Measurements from ENCODE around the gene LAMA3. TPM values are rescaled to one million over a fixed set of nuclear protein-coding genes. Genes with fewer than 3 reads are reported as not detected.

Gene LAMA3
- total and polyA plus RNA-seq, 2 of the 13 experiments (the other 11 are each of a cell fraction or from before 2014, with no cell fraction given): 0.45 to 2.2 TPM

GRCh38 chr18:23799540-23799939 lies 110.3 kb downstream of the LAMA3 start:
- FAIRE-seq (no peak), DNase-seq (ENCODE audit: low spot score) (no peak), ATAC-seq (no peak)
- H3K9me3 ChIP-seq (ENCODE audit: low read length): no peaks in the 10 kb centered on the region
- H3K27ac ChIP-seq (ENCODE audit: extremely low read length, insufficient read depth, low read length): no peak overlapping the region
- H3K9ac ChIP-seq (ENCODE audit: insufficient read depth, low read depth, low read length): no peak overlapping the region
- ChIA-PET CTCF (ENCODE audit: low intra/inter-chr PET ratio, low total read pairs) (no interaction called here), POLR2A (no interaction called here)
- in situ Hi-C loops (cut with HindIII; ENCODE audit: extremely low pct_ligation_motif_present, low pct_unique_long_range_greater_than_20kb): no loop called here
- TF ChIP-seq ATM (IDR thresholded peaks at IDR 0.05; ENCODE audit: borderline replicate concordance) (no peak), CENPX (CRISPR knock-in tag; IDR thresholded peaks at IDR 0.05) (no peak), TRIM24 (CRISPR knock-in tag; IDR thresholded peaks at IDR 0.05) (no peak), ZIK1 (CRISPR knock-in tag; IDR thresholded peaks at IDR 0.05; ENCODE audit: borderline replicate concordance, low read depth) (no peak), TBX3 (IDR thresholded peaks at IDR 0.05; ENCODE audit: borderline replicate concordance) (no peak), ZFP36 (IDR thresholded peaks at IDR 0.05; ENCODE audit: borderline replicate concordance, low read depth, low read length, partially characterized antibody) (no peak), KIAA2018 (CRISPR knock-in tag; IDR thresholded peaks at IDR 0.05; ENCODE audit: borderline replicate concordance) (no peak), POGK (CRISPR knock-in tag; conservative IDR thresholded peaks at IDR 0.05) (no peak), PRDM15 (CRISPR knock-in tag; IDR thresholded peaks at IDR 0.05) (no peak), ZNF143 (CRISPR knock-in tag; IDR thresholded peaks at IDR 0.05) (no peak)
- no TSS peak for BruUV-seq (replicated peaks)
- no peaks in the 10 kb centered on the region for H4K20me1 ChIP-seq (ENCODE audit: insufficient read depth, low read length)
- intact Hi-C loops (cut with micrococcal nuclease; ENCODE audit: unreplicated experiment): no loop called here
- H3K27me3 ChIP-seq (ENCODE audit: control insufficient read depth in 1 of 2, insufficient read depth in 2 of 2, low read length in 2 of 2): no peaks in the 10 kb centered on the region
- H3K4me1 ChIP-seq (ENCODE audit: insufficient read depth, low read length): no peaks in the 10 kb centered on the region
- no peak overlapping the region for H3K4me2 ChIP-seq (ENCODE audit: low read depth, low read length)
- H2AFZ ChIP-seq (ENCODE audit: low read length): no peak overlapping the region
- H3K36me3 ChIP-seq (replicated peaks in 1 of 2; ENCODE audit: control insufficient read depth in 1 of 2, insufficient read depth in 2 of 2, low read length in 2 of 2): no peaks in the 10 kb centered on the region
- WGBS (ENCODE audit: low lambda C conversion rate): 72% methylated on average over 7 of the region's 7 CpGs
- H3K79me2 ChIP-seq (ENCODE audit: insufficient read depth, low read length): no peaks in the 10 kb centered on the region
- no peak overlapping the region for H3K4me3 ChIP-seq (replicated peaks in 1 of 3; ENCODE audit: insufficient read depth in 1 of 3, low read depth in 2 of 3, low read length in 3 of 3)
